NCI-H345 (cell line): ENCODE results near the gene HOXA7.

ENCODE experiments used
- DNase-seq: peaks from one replicate; lab custom pipeline; 2025; lab: John Stamatoyannopoulos, UW

Gene HOXA7

DNA sequence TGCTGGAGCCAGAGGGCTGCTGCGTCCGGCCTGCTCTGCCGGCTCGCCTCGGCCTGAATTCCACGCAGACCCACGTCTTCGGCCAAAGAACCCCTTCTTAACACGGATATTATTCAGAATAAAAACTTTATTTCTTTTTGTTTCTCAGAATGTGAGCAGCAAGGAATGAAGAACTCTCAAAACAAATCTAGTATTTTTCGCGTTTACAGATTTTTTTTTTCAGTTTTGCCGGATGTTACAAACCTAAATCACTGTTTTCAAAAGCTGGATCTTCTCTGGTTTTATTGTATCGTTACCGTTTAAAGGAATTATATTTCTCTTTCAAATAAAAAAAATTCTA, 49.6 kb downstream of the HOXA7 start:
- no peak for DNase-seq

DNA sequence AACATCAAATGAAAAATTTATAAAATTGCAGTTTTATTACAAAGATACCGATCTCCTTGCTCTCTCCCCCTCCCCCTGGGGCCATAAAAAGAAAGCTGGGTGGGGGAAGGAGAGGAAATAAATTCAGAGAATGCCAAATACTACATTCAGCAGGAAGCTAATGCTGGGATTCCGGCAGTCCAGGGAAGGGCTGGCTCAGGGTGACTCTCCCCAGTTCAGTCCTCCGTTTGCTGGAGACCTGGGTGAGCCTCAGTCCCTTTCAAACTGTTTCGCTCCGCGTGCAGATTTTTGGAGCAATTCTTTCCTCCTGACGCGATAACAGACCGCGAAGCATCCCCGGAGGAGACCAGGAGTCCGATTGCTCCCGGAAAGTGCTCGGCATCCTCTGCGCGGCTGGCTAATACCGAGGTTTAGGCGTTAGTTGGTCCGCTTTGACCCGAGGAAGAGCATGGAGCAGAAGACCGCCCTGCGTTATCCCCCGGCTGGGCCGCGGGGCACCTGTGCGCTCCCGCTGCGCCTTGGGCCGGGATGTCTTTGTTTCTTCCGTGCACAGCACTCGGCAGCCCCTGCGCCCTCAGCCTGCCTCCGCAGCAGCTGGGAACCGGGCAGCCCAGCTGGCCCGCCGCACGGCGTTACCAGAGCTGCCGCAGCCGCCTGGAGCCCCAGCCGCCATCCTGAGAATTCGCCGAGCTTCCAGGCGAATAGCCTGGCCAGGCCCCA, 50.1 kb downstream of the HOXA7 start:
- no peak for DNase-seq

DNA sequence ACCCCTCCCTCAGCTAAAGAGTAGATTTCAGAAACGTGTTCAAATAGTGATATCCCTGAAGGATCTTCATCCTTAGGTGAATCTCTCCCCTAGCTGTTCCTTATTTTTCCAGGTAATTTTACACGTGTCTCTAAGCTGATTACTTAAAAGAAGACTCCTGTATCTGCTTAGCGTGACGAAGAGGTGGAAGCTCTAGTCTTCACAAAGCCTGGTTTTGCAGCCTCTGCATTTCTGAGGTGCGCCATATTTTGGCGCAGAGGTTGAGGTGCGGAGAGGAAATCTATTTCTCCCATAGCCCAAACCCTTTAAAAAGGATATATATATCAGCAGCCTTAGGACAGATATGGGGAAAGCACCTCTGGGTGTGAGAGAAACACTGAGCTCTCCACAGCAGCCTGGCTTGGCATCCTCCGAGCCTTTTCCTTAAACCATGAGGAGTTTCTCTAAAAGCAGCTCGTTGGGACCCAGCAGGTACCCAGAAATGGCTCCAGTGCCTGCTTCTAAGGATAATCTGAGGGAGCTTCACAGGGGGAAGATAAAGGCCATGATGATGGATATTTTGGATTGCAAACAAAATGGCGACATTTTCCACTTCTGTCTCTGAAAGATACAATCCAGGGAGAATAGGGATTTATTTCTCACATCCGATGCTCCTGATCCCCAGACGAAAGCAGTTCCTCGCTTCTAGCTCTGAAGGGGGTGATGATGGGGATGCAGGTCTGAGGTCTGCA, 51.0 kb downstream of the HOXA7 start:
- no peak for DNase-seq

DNA sequence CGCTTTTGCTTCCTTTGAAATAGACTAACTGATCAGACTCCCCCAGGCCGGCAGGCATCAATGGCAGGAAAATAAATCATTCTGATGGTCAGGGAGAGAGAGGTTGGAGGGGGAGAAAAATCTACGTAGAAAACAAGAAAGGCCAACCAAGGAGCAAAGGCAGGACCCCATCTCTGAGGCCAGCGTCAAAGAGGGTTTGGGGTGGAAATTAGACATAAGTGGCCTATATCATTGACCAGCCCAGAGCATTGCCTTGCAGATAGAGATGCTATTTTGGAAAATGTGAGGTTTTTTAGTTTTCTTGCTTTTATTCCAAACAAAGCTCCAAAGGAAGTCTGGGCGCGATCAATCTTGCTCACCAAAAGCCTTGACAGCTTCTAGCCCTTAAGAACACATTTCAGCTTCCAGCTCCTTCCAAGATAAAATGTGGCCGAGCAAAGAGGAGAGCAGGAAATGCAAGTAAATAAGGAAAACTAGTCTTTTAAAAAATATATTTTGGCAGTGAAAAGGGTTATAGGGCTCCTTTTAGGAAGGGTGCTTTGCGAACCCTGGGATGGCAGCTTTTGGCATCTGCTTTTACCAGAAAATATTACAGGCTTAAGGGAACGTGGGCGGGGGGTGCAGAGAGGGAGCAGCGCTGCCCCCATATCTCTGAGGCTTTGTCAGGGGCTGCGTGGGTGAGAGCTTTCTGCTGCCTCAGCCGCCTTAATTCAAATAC, 52.0 kb downstream of the HOXA7 start:
- DNase-seq, result no peak
